Testis (tissue), 2 donors: ENCODE measurements around the gene ATRN.

Experiments
- CTCF ChIP-seq, 3 experiments: fragments of 450-650 bp in 2 of 3; fragments of 200-600 bp in 1 of 3; sonication (generic) in 1 of 3; IDR thresholded peaks; one replicate each; pipeline ENCODE4 v1.5.1; 2016 to 2019; ENCODE audit warnings: antibody characterized with exemption in 3 of 3, mild to moderate bottlenecking in 2 of 3, moderate library complexity in 1 of 3
- POLR2A ChIP-seq: fragments of 450-650 bp; IDR thresholded peaks from one replicate; pipeline ENCODE4 v1.6.1; 2017; ENCODE audit warnings: antibody characterized with exemption, mild to moderate bottlenecking, moderate library complexity

- TF ChIP-seq CTCF (IDR thresholded peaks at IDR 0.05) (no peak), POLR2A (no peak)
Observed at GRCh38 chr20:3557237-3557785, 86.5 kb downstream of the ATRN start.
